Measurements from ENCODE around the gene FAM81A. TPM values are rescaled to one million over a fixed set of nuclear protein-coding genes. Genes with fewer than 3 reads are reported as not detected.
A peak's percentile ranks its signal among the peaks of the same experiment; 100 is the strongest.

FAM81A gene
- total RNA-seq, 1 experiment from 2014 or later = 4.1 TPM

DNA sequence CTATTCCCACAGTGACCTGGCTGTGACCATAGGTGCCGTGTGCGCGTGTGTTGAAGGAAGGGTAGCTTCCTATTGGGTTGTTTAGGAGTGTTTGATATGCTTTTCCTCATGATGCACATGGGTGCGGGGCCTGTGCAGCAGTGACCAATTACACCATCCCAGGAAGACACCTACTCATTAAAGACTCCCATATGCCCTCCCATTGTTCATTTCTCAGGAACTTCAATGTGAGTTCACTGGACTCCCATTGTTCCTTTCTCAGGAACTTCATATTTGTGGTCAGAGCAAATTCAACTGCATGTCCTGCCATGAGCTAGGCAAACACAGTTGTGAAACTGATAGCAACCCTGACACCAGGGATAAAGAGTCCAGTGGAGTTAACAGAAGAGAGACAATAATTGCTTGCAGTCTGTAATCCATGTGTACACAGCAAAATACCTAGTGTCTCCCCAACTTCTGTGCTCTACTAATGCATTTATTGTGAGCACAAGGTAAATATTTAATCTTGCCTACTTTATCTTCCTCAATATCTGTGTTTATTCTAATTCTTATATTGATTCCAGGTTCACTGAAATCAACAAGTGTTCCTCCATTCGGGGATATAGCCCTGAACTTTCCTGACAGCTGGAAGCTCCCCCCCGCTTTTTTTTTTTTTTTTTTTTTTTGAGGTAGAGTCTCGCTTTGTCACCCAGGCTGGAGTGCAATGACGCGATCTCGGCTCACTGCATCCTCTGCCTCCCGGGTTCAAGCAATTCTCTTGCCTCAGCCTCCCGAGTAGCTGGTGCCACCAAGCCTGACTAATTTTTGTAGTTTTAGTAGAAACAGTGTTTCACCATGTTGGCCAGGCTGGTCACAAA lies 116.1 kb downstream of the FAM81A start:
- in situ Hi-C loops (cut with HindIII; ENCODE audit: low pct_unique_long_range_greater_than_20kb, low sequenced_read_pairs) = no loop called here
- peak; percentile 41 for DNase-seq (ENCODE audit: low read depth)

DNA sequence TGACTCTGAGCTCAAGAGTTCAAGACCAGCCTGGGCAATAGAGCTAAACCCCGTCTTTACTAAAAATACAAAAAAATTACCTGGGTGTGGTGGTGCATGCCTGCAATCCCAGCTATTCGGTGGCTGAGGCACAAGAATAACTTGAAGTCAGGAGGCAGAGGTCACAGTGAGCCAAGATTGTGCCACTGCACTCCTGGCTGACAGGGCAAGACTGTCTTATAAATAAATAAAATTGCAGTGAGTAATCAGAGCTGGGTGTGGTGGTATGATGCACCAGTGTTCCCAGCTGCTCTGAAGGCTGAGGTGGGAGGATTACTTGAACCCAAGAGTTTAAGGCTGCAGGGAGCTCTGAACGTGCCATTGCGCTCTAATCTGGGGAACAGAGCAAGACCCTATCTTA lies 117.7 kb downstream of the FAM81A start:
- in situ Hi-C loops (cut with HindIII; ENCODE audit: low pct_unique_long_range_greater_than_20kb, low sequenced_read_pairs) = no loop called here

DNA sequence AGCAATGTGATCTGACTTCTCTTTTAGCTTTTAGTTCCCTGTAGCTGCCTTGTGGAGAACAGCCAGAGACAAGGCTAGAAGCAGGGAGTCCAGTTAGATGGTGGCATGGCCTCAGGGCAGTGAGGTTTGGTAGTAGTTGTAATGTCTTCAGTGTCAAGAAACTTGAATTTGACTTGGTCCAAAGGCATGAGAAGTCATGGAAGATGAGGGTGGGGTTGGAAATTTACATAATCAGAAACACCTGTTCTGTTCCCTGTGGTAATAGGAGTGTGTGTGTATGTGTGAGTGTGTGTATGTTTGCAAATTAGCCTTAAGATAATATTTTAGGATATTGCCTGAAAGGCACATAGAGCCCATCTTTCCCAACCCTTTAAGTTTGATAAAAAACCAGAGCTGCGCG lies 118.4 kb downstream of the FAM81A start:
- no peak for DNase-seq (ENCODE audit: low read depth)
- in situ Hi-C loops (cut with HindIII; ENCODE audit: low pct_unique_long_range_greater_than_20kb, low sequenced_read_pairs) = no loop called here

More for the DNA sequence above, 117.7 kb downstream of the FAM81A start:
- peak; percentile 65 for DNase-seq (ENCODE audit: low read depth)

DNA sequence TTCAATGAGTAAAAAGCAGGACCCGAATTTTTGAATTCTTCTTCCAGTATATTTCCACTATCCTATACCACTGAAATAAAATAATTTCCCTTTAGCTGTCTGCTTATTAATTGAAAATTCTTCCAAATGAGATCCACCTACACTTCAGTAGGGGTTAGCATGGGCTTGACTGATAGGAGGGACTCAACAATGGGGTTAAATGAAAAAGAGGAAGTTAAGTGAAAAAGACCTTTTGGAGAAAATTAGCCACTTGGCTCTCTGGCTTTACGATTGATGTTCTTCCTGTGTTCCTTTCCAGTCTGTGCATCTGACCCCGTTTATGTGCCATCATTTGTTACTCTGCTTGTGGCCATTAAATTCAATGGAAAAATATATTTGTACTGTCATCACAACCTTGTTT lies 119.6 kb downstream of the FAM81A start:
- DNase-seq (ENCODE audit: low read depth) = no peak
- in situ Hi-C loops (cut with HindIII; ENCODE audit: low pct_unique_long_range_greater_than_20kb, low sequenced_read_pairs) = no loop called here

DNA sequence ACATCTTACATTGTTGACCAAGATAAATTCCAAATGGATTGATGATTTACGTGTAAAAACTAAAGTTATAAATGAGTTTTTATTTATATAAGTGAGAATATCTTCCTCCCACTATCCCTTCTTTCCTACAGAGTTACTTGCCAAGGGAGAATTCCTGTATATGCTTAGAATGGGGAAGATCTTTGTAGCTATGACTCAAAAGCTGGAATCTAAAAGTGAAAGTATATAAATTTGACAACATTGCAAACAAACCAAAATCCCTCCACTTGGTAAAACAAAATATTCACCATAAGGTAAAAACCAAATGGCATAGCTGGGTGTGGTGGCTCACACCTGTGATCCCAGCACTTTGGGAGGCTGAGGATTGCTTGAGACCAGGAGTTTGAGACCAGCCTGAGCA lies 120.9 kb downstream of the FAM81A start:
- in situ Hi-C loops (cut with HindIII; ENCODE audit: low pct_unique_long_range_greater_than_20kb, low sequenced_read_pairs) = no loop called here
- no peak for DNase-seq (ENCODE audit: low read depth)

DNA sequence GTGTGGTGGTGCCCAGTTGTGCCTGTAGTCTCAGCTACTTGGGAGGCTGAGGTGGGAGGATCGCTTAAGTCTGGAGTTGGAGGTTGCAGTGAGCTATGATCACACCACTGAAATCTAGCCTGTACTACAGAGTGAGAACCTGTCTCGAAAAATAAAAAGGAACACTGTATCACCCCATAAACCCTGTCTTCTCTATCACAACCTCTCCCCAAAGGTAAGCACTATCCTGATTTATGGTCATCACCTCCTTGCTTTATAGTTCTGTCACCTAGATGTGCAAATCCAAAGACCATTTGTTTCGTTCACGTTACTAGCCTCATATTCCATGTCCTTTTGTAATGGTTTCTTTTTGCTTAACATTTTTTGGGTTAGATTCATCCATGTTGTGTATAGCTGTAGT lies 123.6 kb downstream of the FAM81A start:
- no peak for DNase-seq (ENCODE audit: low read depth)
- in situ Hi-C loops (cut with HindIII; ENCODE audit: low pct_unique_long_range_greater_than_20kb, low sequenced_read_pairs) = no loop called here

DNA sequence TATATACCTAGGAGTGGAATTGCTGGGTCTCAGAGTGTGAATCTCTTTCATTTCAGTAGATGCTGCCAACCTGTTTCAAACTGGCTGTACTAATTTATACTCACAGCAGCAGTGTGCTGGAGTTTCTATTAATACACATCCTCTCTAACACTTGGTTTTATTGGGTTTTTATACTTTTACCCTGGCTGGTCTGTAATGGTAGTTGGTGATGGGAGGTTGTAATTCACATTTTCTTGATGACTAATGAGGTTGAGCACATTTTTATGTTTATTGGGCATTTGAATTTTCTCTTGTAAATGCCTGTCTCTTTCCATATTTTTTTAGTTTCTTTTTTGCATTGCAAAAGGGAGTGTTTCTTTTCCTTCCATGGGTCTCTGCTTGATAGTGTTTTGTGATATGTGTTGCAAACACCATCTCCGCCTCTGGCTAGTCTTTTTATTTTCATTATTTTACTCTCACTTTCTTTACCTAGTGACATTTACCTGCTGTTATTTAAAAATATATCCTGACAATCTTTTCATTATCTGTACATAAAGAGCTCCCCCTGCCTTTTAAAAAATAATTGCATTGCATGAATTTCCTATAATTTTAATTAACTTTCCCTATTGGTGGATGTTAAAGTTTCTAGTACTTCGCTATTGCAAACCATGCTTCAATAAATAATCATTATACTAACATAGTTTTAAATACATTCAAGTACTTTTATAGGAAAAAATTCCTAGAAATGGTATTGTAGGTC lies 124.6 kb downstream of the FAM81A start:
- in situ Hi-C loops (cut with HindIII; ENCODE audit: low pct_unique_long_range_greater_than_20kb, low sequenced_read_pairs) = no loop called here
- DNase-seq (ENCODE audit: low read depth) = no peak

DNA sequence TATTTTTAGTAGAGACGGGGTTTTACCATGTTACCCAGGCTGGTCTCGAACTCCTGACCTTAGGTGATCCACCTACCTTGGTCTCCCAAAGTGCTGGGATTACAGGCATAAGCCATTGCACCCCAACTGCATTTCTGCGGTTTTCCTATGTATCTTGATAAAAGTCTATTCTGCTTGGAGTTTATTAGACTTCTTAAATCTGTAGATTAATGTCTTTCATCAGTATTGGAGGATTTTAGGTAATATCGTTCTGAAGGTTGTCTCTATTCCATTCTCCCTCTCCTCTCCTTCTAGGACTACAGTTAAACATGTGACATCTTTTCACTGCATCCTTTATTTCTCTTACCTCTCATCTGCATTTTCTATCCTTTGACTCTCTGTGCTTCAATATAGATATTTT lies 127.3 kb downstream of the FAM81A start:
- DNase-seq (ENCODE audit: low read depth) = no peak
- in situ Hi-C loops (cut with HindIII; ENCODE audit: low pct_unique_long_range_greater_than_20kb, low sequenced_read_pairs) = no loop called here

DNA sequence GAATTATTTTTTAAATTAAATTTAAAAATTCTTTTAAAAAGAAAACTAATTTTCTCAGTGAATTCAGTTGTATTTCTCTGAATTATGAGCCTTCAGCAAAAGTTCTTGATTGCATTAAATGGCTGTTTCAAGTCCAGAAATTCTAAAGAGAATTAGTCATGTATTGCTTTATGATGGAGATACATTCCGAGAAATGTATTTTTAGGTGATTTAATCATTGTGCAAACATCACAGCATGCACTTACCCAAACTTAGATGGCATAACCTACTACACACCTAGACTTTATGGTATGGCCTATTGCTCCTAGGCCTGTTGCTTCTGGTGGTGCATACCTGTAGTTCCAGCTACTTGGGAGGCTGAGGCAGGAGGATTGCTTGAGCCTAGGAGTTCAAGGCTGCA lies 129.3 kb downstream of the FAM81A start:
- no peak for DNase-seq (ENCODE audit: low read depth)
- in situ Hi-C loops (cut with HindIII; ENCODE audit: low pct_unique_long_range_greater_than_20kb, low sequenced_read_pairs) = no loop called here

DNA sequence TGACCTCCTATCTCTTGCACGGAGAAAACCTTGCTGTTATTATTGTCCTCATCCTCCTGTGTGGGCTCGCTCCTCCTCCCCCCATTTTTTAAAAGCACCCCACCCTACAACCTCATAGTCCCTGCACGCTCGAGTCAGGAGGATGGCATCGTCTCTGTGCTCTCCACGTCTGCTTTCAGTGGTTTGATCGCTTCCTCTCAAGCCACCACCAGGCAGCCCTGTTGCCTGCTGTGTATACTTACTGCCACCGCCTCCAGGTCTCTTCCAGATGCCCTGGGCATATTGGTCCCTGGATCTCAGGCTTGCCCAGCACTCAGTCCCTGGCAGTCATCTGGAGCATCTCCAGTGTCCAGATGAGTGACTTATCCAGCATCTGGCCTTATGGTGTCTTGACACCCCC lies 131.5 kb downstream of the FAM81A start:
- in situ Hi-C loops (cut with HindIII; ENCODE audit: low pct_unique_long_range_greater_than_20kb, low sequenced_read_pairs) = no loop called here
- DNase-seq (ENCODE audit: low read depth) = no peak

DNA sequence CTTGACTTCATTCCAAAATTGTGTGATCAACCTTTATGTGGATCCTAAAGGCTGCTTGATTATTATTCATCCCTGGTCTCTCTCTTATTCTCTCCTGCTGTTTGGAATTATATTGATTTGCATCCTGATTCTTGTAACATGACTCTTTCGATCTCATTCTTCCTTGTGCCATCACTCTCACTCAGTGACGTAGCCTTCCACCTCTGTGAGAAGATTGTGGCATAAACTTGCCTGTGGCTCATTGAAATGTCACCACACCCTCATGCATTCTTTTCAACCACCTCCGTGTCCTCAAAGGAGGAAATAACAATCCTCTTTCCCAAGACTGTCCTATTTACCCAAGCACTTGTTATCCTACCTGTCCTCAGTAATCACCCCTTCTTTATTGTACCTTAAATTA lies 132.3 kb downstream of the FAM81A start:
- peak; percentile 70 for DNase-seq (ENCODE audit: low read depth)
- in situ Hi-C loops (cut with HindIII; ENCODE audit: low pct_unique_long_range_greater_than_20kb, low sequenced_read_pairs) = no loop called here

DNA sequence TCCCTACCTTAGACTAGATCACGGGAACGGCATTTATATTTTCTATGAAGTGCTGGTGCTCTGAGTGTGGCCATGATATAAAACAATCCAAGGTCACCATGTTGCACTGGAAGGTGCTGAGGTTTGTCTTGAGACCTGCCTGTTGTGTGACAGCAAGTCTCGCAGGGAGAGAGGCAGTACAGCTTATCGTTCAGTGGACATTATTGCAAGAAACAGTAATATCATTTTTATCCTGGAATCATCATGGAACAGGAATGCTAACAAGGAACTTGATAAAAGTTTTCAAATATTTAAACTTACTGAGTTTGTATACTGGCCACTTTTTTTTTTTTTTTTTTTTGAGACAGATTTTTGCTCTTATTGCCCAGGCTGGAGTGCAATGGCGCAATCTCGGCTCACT lies 133.6 kb downstream of the FAM81A start:
- DNase-seq (ENCODE audit: low read depth) = no peak
- in situ Hi-C loops (cut with HindIII; ENCODE audit: low pct_unique_long_range_greater_than_20kb, low sequenced_read_pairs) = no loop called here

Other genes with a start within 250 kb of the FAM81A start
- not detected in 2 replicates for gene LDHAL6B, start 231.3 kb upstream of the FAM81A start, total RNA-seq (2014; rRNA removed; shearing (Covaris generic); ENCODE audit: low replicate concordance)
- gene MYO1E, start 65.3 kb upstream of the FAM81A start, total RNA-seq (2014; rRNA removed; shearing (Covaris generic); ENCODE audit: low replicate concordance) = 104 and 137 TPM in 2 replicates
- 0.64 and 5.9 TPM in 2 replicates for gene GCNT3, start 173.6 kb downstream of the FAM81A start, total RNA-seq (2014; rRNA removed; shearing (Covaris generic); ENCODE audit: low replicate concordance)
- 63.5 and 81.5 TPM in 2 replicates for gene GTF2A2, start 219.3 kb downstream of the FAM81A start, total RNA-seq (2014; rRNA removed; shearing (Covaris generic); ENCODE audit: low replicate concordance)

Measured in Caki2 (cell line).